Neural crest cell (in vitro differentiated cells): ENCODE data around the gene ITPKC. TPM values are rescaled to one million over a fixed set of nuclear protein-coding genes. Genes with fewer than 3 reads are reported as not detected.

Experiments
- DNase-seq: peaks from one replicate; pipeline ENCODE4 v3.0.0; 2021; ENCODE audit warnings: low read depth, mixed read lengths, low spot score
- H3K27ac Mint-ChIP-seq: one replicate; pipeline ENCODE4 v1.8.0; 2021; ENCODE audit warnings: mild to moderate bottlenecking, mixed read lengths; ENCODE audit not compliant: unreplicated experiment
- H3K27me3 Mint-ChIP-seq: 2 replicates; pipeline ENCODE4 v1.8.0; 2021; ENCODE audit warnings: low read depth, mild to moderate bottlenecking, mixed read lengths
- H3K36me3 Mint-ChIP-seq: 2 replicates; pipeline ENCODE4 v1.8.0; 2021; ENCODE audit warnings: low read depth, mild to moderate bottlenecking, mixed read lengths
- H3K4me1 Mint-ChIP-seq: 2 replicates; pipeline ENCODE4 v1.8.0; 2021; ENCODE audit warnings: mixed read lengths
- H3K4me3 Mint-ChIP-seq: one replicate; pipeline ENCODE4 v1.8.0; 2021; ENCODE audit warnings: mild to moderate bottlenecking, mixed read lengths
- H3K9me3 Mint-ChIP-seq: 2 replicates; pipeline ENCODE4 v1.8.0; 2021; ENCODE audit warnings: mixed read lengths
- total RNA-seq: library from RNA; stranded (reverse); gene quantifications from 2 replicates; pipeline ENCODE4 v1.2.1, GENCODE V29; 2021
- TF ChIP-seq, protein P1 (sequence below): fragments of 200-600 bp; sonication (generic); conservative IDR thresholded peaks from 2 replicates; pipeline ENCODE4 v1.5.0; 2021; ENCODE audit warnings: antibody characterized with exemption, mild to moderate bottlenecking

Gene ITPKC
- total RNA-seq, 1 donor from 2014 or later, result 13.9 TPM

GRCh38 chr19:40693896-40694295, 23.0 kb upstream of the ITPKC start:
- no peak for DNase-seq
- peaks cover 5% of the 10 kb centered on the region for H3K4me1 Mint-ChIP-seq
- H3K4me3 Mint-ChIP-seq, result peak overlapping the region; percentile 57
- no peaks in the 10 kb centered on the region for H3K36me3 Mint-ChIP-seq
- H3K27ac Mint-ChIP-seq, result no peak overlapping the region
- TF ChIP-seq, protein P1, sequence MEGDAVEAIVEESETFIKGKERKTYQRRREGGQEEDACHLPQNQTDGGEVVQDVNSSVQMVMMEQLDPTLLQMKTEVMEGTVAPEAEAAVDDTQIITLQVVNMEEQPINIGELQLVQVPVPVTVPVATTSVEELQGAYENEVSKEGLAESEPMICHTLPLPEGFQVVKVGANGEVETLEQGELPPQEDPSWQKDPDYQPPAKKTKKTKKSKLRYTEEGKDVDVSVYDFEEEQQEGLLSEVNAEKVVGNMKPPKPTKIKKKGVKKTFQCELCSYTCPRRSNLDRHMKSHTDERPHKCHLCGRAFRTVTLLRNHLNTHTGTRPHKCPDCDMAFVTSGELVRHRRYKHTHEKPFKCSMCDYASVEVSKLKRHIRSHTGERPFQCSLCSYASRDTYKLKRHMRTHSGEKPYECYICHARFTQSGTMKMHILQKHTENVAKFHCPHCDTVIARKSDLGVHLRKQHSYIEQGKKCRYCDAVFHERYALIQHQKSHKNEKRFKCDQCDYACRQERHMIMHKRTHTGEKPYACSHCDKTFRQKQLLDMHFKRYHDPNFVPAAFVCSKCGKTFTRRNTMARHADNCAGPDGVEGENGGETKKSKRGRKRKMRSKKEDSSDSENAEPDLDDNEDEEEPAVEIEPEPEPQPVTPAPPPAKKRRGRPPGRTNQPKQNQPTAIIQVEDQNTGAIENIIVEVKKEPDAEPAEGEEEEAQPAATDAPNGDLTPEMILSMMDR, result no peak
- no peaks in the 10 kb centered on the region for H3K9me3 Mint-ChIP-seq
- peaks cover 2% of the 10 kb centered on the region for H3K27me3 Mint-ChIP-seq

DNA sequence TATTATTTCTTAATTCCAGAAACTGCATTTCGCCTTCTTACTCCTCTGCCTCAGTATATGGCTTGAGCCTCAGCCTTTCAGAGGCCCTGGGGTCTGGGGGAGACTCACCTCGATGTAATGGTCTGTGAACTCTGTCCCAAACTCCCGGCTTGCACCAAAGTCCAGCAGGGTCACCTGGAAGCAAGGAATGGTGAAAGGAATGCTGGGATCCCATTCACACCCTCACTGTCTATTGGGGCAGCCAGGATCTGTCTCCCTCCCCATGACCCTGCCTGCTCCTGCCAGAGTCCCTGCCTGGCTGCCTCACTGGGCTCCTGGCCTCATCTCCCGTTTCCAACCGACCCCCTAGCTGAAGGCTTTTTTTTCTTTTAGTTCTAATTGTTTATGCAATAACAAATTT, 21.0 kb upstream of the ITPKC start:
- Mint-ChIP-seq H3K36me3 (no peaks in the 10 kb centered on the region), H3K27me3 (no peaks in the 10 kb centered on the region), H3K9me3 (no peaks in the 10 kb centered on the region), H3K4me3 (no peak overlapping the region), H3K27ac (no peak overlapping the region), H3K4me1 (peaks cover under 1% of the 10 kb centered on the region)
- TF ChIP-seq, protein P1, result no peak
- DNase-seq, result no peak

DNA sequence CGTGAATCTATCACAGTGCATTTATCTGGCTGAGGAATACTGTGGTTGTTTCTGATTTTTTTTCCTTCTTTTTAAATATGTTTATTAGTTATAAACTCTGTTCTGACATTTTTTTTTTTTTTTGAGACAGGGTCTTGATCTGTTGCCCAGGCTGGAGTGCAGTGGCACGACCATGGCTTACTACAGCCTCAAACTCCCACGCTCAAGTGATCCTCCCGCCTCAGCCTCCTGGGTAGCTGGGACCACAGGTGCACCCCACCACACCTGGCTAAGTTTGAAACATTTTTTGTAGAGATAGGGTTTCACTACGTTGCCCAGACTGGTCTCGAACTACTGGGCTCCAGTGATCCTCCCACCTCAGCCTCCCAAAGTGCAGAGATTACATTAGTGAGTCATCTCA, 19.9 kb upstream of the ITPKC start:
- Mint-ChIP-seq H3K4me1 (no peaks in the 10 kb centered on the region), H3K4me3 (no peak overlapping the region), H3K9me3 (no peaks in the 10 kb centered on the region), H3K27me3 (no peaks in the 10 kb centered on the region), H3K27ac (no peak overlapping the region), H3K36me3 (peaks cover under 1% of the 10 kb centered on the region)
- no peak for DNase-seq
- TF ChIP-seq, protein P1, result no peak

DNA sequence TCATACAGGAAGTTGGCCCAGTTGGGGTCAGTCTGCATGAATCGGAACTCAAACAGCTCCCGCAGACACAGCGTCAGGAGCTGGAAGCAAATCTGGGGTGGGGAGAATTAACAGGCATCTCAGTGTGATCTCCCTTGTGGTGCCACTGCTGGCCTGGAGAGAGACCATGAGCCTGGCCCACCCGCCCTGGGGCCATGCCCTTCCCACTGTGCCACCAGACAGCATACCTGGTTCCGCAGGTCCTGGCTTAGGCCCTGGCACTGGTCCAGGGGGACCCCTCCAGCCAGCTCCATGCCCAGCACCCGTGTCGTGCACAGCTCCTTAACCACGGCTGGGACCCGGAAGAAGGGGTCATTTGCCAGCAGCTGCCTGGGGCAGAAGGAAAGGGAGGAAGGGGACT, 16.8 kb upstream of the ITPKC start:
- no peaks in the 10 kb centered on the region for H3K9me3 Mint-ChIP-seq
- no peak overlapping the region for H3K27ac Mint-ChIP-seq
- TF ChIP-seq, protein P1, result no peak
- H3K36me3 Mint-ChIP-seq, result peaks cover 11% of the 10 kb centered on the region
- no peak overlapping the region for H3K4me3 Mint-ChIP-seq
- no peak for DNase-seq
- peaks cover 6% of the 10 kb centered on the region for H3K4me1 Mint-ChIP-seq
- H3K27me3 Mint-ChIP-seq, result no peaks in the 10 kb centered on the region

DNA sequence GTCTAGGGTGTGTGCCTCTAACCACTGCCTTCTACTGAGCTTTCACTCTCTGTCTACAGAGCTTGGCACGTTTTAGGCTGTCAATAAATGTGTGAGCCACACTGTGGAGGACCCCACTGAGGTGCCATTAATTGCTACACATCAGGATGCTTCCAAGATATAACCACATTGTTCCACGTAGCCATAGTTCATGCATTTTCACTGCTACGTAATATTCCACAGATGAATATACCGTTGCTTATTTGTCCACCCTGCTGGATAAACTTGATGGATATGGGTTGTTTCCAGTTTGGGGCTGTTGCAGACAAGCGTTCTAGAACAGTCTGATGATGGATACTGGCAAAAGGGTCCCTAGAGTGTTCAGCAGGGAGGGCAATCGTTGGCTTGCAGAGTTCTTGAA, 15.2 kb upstream of the ITPKC start:
- peak overlapping the region; percentile 68 for H3K27ac Mint-ChIP-seq
- H3K9me3 Mint-ChIP-seq, result no peaks in the 10 kb centered on the region
- H3K4me1 Mint-ChIP-seq, result peaks cover 6% of the 10 kb centered on the region
- DNase-seq, result no peak
- no peak overlapping the region for H3K4me3 Mint-ChIP-seq
- H3K27me3 Mint-ChIP-seq, result no peaks in the 10 kb centered on the region
- H3K36me3 Mint-ChIP-seq, result peaks cover 11% of the 10 kb centered on the region
- TF ChIP-seq, protein P1, result no peak
